A673 (cell line): ENCODE results near the gene TPR. TPM values are rescaled to one million over a fixed set of nuclear protein-coding genes. Genes with fewer than 3 reads are reported as not detected.

ENCODE experiments used
- BruUV-seq: library from RNA; stranded (reverse); fragments of 400-500 nt; replicated peaks from 2 replicates; lab custom pipeline; 2021; lab: Mats Ljungman, UMichigan
- CTCF ChIA-PET: fragments of 300-600 bp; sonication (Branson Sonifier 250); formaldehyde crosslinking; loops from one replicate; lab custom pipeline; 2022; ENCODE audit warnings: antibody characterized with exemption; lab: Charles Lee
- POLR2A ChIA-PET: fragments of 300-600 bp; sonication (Branson Sonifier 250); formaldehyde crosslinking; loops from one replicate; lab custom pipeline; 2022; ENCODE audit warnings: antibody characterized with exemption; ENCODE audit not compliant: low non-redundant PET; lab: Charles Lee
- DNase-seq: peaks from one replicate; pipeline ENCODE4 v3.0.0-alpha.2; 2015; ENCODE audit warnings: low spot score
- H3K27ac ChIP-seq: fragments of 200-600 bp; sonication (generic); 2 replicates; pipeline ENCODE4 v1.5.1; 2016; ENCODE audit warnings: mixed run types, low read depth, mild to moderate bottlenecking, mixed read lengths, antibody characterized with exemption, low read length; ENCODE audit not compliant: poor library complexity, severe bottlenecking
- H3K27me3 ChIP-seq: fragments of 200-600 bp; sonication (generic); replicated peaks from 2 replicates; pipeline ENCODE4 v1.6.1; 2017; ENCODE audit warnings: mixed run types, low read depth, mild to moderate bottlenecking, mixed read lengths, antibody characterized with exemption, low read length; ENCODE audit not compliant: insufficient read depth, poor library complexity
- H3K36me3 ChIP-seq: fragments of 200-600 bp; sonication (generic); 2 replicates; pipeline ENCODE4 v1.6.1; 2016; ENCODE audit warnings: mixed run types, mild to moderate bottlenecking, mixed read lengths, antibody characterized with exemption, low read length; ENCODE audit not compliant: insufficient read depth, poor library complexity, severe bottlenecking
- H3K4me1 ChIP-seq: fragments of 200-600 bp; sonication (generic); 2 replicates; pipeline ENCODE4 v1.6.1; 2017; ENCODE audit warnings: mixed run types, mild to moderate bottlenecking, mixed read lengths, antibody characterized with exemption, low read length; ENCODE audit not compliant: insufficient read depth, poor library complexity, severe bottlenecking
- H3K4me3 ChIP-seq: fragments of 200-600 bp; sonication (generic); 2 replicates; pipeline ENCODE4 v1.5.1; 2016; ENCODE audit warnings: low read depth, mixed run types, mild to moderate bottlenecking, mixed read lengths, low read length; ENCODE audit not compliant: poor library complexity, severe bottlenecking
- H3K9me3 ChIP-seq: fragments of 200-600 bp; sonication (generic); 2 replicates; pipeline ENCODE4 v1.6.1; 2016; ENCODE audit warnings: mixed run types, low read depth, mild to moderate bottlenecking, mixed read lengths, antibody characterized with exemption, low read length; ENCODE audit not compliant: poor library complexity, severe bottlenecking
- CTCF ChIP-seq: fragments of 300-800, 200-600 bp; sonication (generic); conservative IDR thresholded peaks from 2 replicates; pipeline ENCODE4 v1.5.1; 2017; ENCODE audit warnings: low read depth, mild to moderate bottlenecking, antibody characterized with exemption, low read length, moderate library complexity, mixed read lengths
- EZH2 ChIP-seq: fragments of 200-600 bp; sonication (generic); IDR thresholded peaks from 2 replicates; pipeline ENCODE4 v1.6.1; 2017; ENCODE audit warnings: borderline replicate concordance, low read depth, mild to moderate bottlenecking, mixed read lengths, antibody characterized with exemption, low read length; ENCODE audit not compliant: poor library complexity, severe bottlenecking
- intact Hi-C: fragments of 100-400 bp; cut with micrococcal nuclease; formaldehyde crosslinking; loops from one replicate; pipeline ENCODE4 v1.10.0; 2022; ENCODE audit not compliant: unreplicated experiment
- total RNA-seq: library from RNA; stranded (reverse); gene quantifications from 2 replicates; pipeline ENCODE4 v1.2.3, GENCODE V29; 2021

The TPR gene
- total RNA-seq, 1 experiment from 2014 or later, result 137 TPM

- no peak overlapping the region for H3K27ac ChIP-seq
- intact Hi-C loops, result no loop called here
- peak; percentile 71 for DNase-seq
- CTCF ChIA-PET, result interaction anchor here (1.5 kb wide), 1 partner anchor 26 kb away, joined by 3 read pairs; no protein-coding TSS in a partner anchor
- no peaks in the 10 kb centered on the region for H3K36me3 ChIP-seq
- H3K27me3 ChIP-seq, result no peaks in the 10 kb centered on the region
- H3K9me3 ChIP-seq, result no peaks in the 10 kb centered on the region
- TF ChIP-seq CTCF (peak; percentile 85), EZH2 (no peak)
- no TSS peak for BruUV-seq
- POLR2A ChIA-PET, result no interaction called here
- H3K4me3 ChIP-seq, result no peak overlapping the region
- H3K4me1 ChIP-seq, result peaks cover 6% of the 10 kb centered on the region
These were observed 69.8 kb downstream of the TPR start for GRCh38 chr1:186304982-186305949.

- intact Hi-C loops, result no loop called here
- CTCF ChIA-PET, result interaction anchor here (1.5 kb wide), 1 partner anchor 27 kb away, joined by 3 read pairs; no protein-coding TSS in a partner anchor
- no peak overlapping the region for H3K4me3 ChIP-seq
- no peak for DNase-seq
- no peaks in the 10 kb centered on the region for H3K36me3 ChIP-seq
- TF ChIP-seq EZH2 (no peak), CTCF (no peak)
- POLR2A ChIA-PET, result no interaction called here
- no peaks in the 10 kb centered on the region for H3K9me3 ChIP-seq
- no TSS peak for BruUV-seq
- H3K27me3 ChIP-seq, result no peaks in the 10 kb centered on the region
- H3K4me1 ChIP-seq, result peaks cover 6% of the 10 kb centered on the region
- no peak overlapping the region for H3K27ac ChIP-seq
These were observed 71.1 kb downstream of the TPR start for GRCh38 chr1:186303911-186304310.

GRCh38 chr1:186302381-186302920, 72.6 kb downstream of the TPR start:
- H3K27ac ChIP-seq, result no peak overlapping the region
- POLR2A ChIA-PET, result no interaction called here
- TF ChIP-seq CTCF, result no peak
- TF ChIP-seq EZH2, result no peak
- no TSS peak for BruUV-seq
- no peaks in the 10 kb centered on the region for H3K36me3 ChIP-seq
- no peaks in the 10 kb centered on the region for H3K9me3 ChIP-seq
- no peaks in the 10 kb centered on the region for H3K27me3 ChIP-seq
- H3K4me1 ChIP-seq, result peaks cover 12% of the 10 kb centered on the region
- intact Hi-C loops, result no loop called here
- CTCF ChIA-PET, result no interaction called here
- no peak overlapping the region for H3K4me3 ChIP-seq
- DNase-seq, result peak; percentile 18
